ENCODE data around the gene POGK.

Gene POGK

GRCh38 chr1:166903232-166903631 lies 64.0 kb downstream of the POGK start:
- no peaks in the 10 kb centered on the region for H3K9me3 ChIP-seq (ENCODE audit: insufficient read depth, low read depth, low read length)
- H3K4me3 ChIP-seq (ENCODE audit: low read length, poor library complexity, severe bottlenecking), result no peak overlapping the region
- peaks cover 4% of the 10 kb centered on the region; the same call in 1 of the 2 replicates for H3F3A ChIP-seq (ENCODE audit: low read depth)
- no peaks in the 10 kb centered on the region for H3K27me3 ChIP-seq (ENCODE audit: insufficient read depth, low read length, poor library complexity, severe bottlenecking)
- H2AFZ ChIP-seq (ENCODE audit: low read length), result no peak overlapping the region
- peak overlapping the region; percentile 40 for H3K4me2 ChIP-seq (ENCODE audit: low read depth, low read length, poor library complexity, severe bottlenecking)
- no peak overlapping the region for H3K9ac ChIP-seq (ENCODE audit: low read depth, low read length, poor library complexity, severe bottlenecking)
- H4K20me1 ChIP-seq (ENCODE audit: insufficient read depth, low read length, poor library complexity, severe bottlenecking), result no peaks in the 10 kb centered on the region
- H3K9me2 ChIP-seq (replicated peaks; ENCODE audit: low read depth, low read length), result no peaks in the 10 kb centered on the region
- no peaks in the 10 kb centered on the region for H3K36me3 ChIP-seq (ENCODE audit: insufficient read depth, low read length)
- TF ChIP-seq CTCF (conservative IDR thresholded peaks at IDR 0.05; ENCODE audit: low read length) (no peak), EZH2phosphoT487 (IDR thresholded peaks at IDR 0.05; ENCODE audit: borderline replicate concordance) (no peak)
- H3K4me1 ChIP-seq (ENCODE audit: insufficient read depth, low read length, poor library complexity, severe bottlenecking), result peaks cover 32% of the 10 kb centered on the region
- no peaks in the 10 kb centered on the region for H3K79me2 ChIP-seq (ENCODE audit: insufficient read depth, low read length)

- no peaks in the 10 kb centered on the region for H3K9me2 ChIP-seq (replicated peaks; ENCODE audit: low read depth, low read length)
- no peaks in the 10 kb centered on the region for H3K27me3 ChIP-seq (ENCODE audit: insufficient read depth, low read length, poor library complexity, severe bottlenecking)
- no peaks in the 10 kb centered on the region for H3K9me3 ChIP-seq (ENCODE audit: insufficient read depth, low read depth, low read length)
- no peaks in the 10 kb centered on the region for H3K79me2 ChIP-seq (ENCODE audit: insufficient read depth, low read length)
- no peak overlapping the region for H3K4me2 ChIP-seq (ENCODE audit: low read depth, low read length, poor library complexity, severe bottlenecking)
- no peaks in the 10 kb centered on the region for H3K36me3 ChIP-seq (ENCODE audit: insufficient read depth, low read length)
- no peak overlapping the region for H2AFZ ChIP-seq (ENCODE audit: low read length)
- H3K4me3 ChIP-seq (ENCODE audit: low read length, poor library complexity, severe bottlenecking), result no peak overlapping the region
- no peak overlapping the region for H3K9ac ChIP-seq (ENCODE audit: low read depth, low read length, poor library complexity, severe bottlenecking)
- H3K4me1 ChIP-seq (ENCODE audit: insufficient read depth, low read length, poor library complexity, severe bottlenecking), result peaks cover 32% of the 10 kb centered on the region
- no peaks in the 10 kb centered on the region for H4K20me1 ChIP-seq (ENCODE audit: insufficient read depth, low read length, poor library complexity, severe bottlenecking)
- peaks cover 4% of the 10 kb centered on the region; the same call in 1 of the 2 replicates for H3F3A ChIP-seq (ENCODE audit: low read depth)
- TF ChIP-seq CTCF (conservative IDR thresholded peaks at IDR 0.05; ENCODE audit: low read length), result no peak
- no peak for TF ChIP-seq EZH2phosphoT487 (IDR thresholded peaks at IDR 0.05; ENCODE audit: borderline replicate concordance)
These were observed 65.9 kb downstream of the POGK start for GRCh38 chr1:166905136-166905535.

GRCh38 chr1:166905900-166906299 lies 66.6 kb downstream of the POGK start:
- no peaks in the 10 kb centered on the region for H3K36me3 ChIP-seq (ENCODE audit: insufficient read depth, low read length)
- H3K27me3 ChIP-seq (ENCODE audit: insufficient read depth, low read length, poor library complexity, severe bottlenecking), result no peaks in the 10 kb centered on the region
- H3K4me2 ChIP-seq (ENCODE audit: low read depth, low read length, poor library complexity, severe bottlenecking), result no peak overlapping the region
- no peak overlapping the region for H3K9ac ChIP-seq (ENCODE audit: low read depth, low read length, poor library complexity, severe bottlenecking)
- no peaks in the 10 kb centered on the region for H3K79me2 ChIP-seq (ENCODE audit: insufficient read depth, low read length)
- H3F3A ChIP-seq (ENCODE audit: low read depth), result peaks cover 4% of the 10 kb centered on the region; the same call in 1 of the 2 replicates
- H3K9me3 ChIP-seq (ENCODE audit: insufficient read depth, low read depth, low read length), result no peaks in the 10 kb centered on the region; the same call in 1 of the 2 replicates
- no peak overlapping the region for H3K4me3 ChIP-seq (ENCODE audit: low read length, poor library complexity, severe bottlenecking)
- H3K9me2 ChIP-seq (replicated peaks; ENCODE audit: low read depth, low read length), result no peaks in the 10 kb centered on the region
- TF ChIP-seq EZH2phosphoT487 (IDR thresholded peaks at IDR 0.05; ENCODE audit: borderline replicate concordance) (no peak), CTCF (conservative IDR thresholded peaks at IDR 0.05; ENCODE audit: low read length) (no peak)
- no peak overlapping the region for H2AFZ ChIP-seq (ENCODE audit: low read length)
- peaks cover 34% of the 10 kb centered on the region for H3K4me1 ChIP-seq (ENCODE audit: insufficient read depth, low read length, poor library complexity, severe bottlenecking)
- no peaks in the 10 kb centered on the region for H4K20me1 ChIP-seq (ENCODE audit: insufficient read depth, low read length, poor library complexity, severe bottlenecking)

Data from Loucy (cell line).